Measurements from ENCODE around the gene PTPRN2.

The PTPRN2 gene

GRCh38 chr7:157753713-157754415 is 833.8 kb downstream of the PTPRN2 start:
- WGBS, 2 donors (ENCODE audit: extremely low coverage in 2 of 2, insufficient read length in 2 of 2, insufficient replicate concordance in 1 of 2): no CpG with 5 or more reads among the region's 21 CpGs
- peaks cover 0 to 13% of the 10 kb centered on the region in 2 donors for H3K9me3 ChIP-seq (replicated peaks in 1 of 2; ENCODE audit: control insufficient read depth in 2 of 2, insufficient read depth in 1 of 2, low read depth in 1 of 2, low read length in 2 of 2)
- no peaks in the 10 kb centered on the region for H3K27me3 ChIP-seq (ENCODE audit: control insufficient read depth in 3 of 3, insufficient read depth in 3 of 3, low read depth in 1 of 3, low read length in 3 of 3)
- DNase-seq (ENCODE audit: low spot score): no peak
- no peak overlapping the region for H3K14ac ChIP-seq (ENCODE audit: low read length)
- peaks cover 1% of the 10 kb centered on the region for H3K79me1 ChIP-seq (ENCODE audit: low read depth, low read length)
- H3K9ac ChIP-seq (ENCODE audit: low read depth, low read length, poor library complexity): peak overlapping the region; percentile 12
- no peak overlapping the region for H2BK12ac ChIP-seq (ENCODE audit: low read length)
- H2AFZ ChIP-seq (ENCODE audit: low read length): no peak overlapping the region
- H4K91ac ChIP-seq (ENCODE audit: low read depth, low read length, poor library complexity): no peak overlapping the region
- H3K27ac ChIP-seq (replicated peaks; ENCODE audit: low read length): no peak overlapping the region
- H3K4me1 ChIP-seq (ENCODE audit: control insufficient read depth in 2 of 2, insufficient read depth in 1 of 2, low read depth in 1 of 2, low read length in 2 of 2): no peaks in the 10 kb centered on the region
- peak overlapping the region; percentile 78 for H3K18ac ChIP-seq (ENCODE audit: low read length)
- no peak overlapping the region for H3K4me3 ChIP-seq (ENCODE audit: low read length in 2 of 2)
- H2BK15ac ChIP-seq (ENCODE audit: low read length): peak overlapping the region; percentile 19
- no peaks in the 10 kb centered on the region for H3K36me3 ChIP-seq (replicated peaks in 1 of 2; ENCODE audit: control insufficient read depth in 2 of 2, insufficient read depth in 2 of 2, low read length in 2 of 2)
- peak overlapping the region; percentile 82 for H2AK5ac ChIP-seq (ENCODE audit: low read depth, low read length)
- H3K23ac ChIP-seq (ENCODE audit: low read depth, low read length, poor library complexity): peak overlapping the region; percentile 58
- no peak overlapping the region for H3K4ac ChIP-seq (ENCODE audit: low read length)
- no peak overlapping the region for H3K4me2 ChIP-seq (ENCODE audit: insufficient read depth, low read length, poor library complexity, severe bottlenecking)
- peak overlapping the region; percentile 88 for H2BK5ac ChIP-seq (ENCODE audit: low read length)
- no peak overlapping the region for H2BK120ac ChIP-seq (ENCODE audit: low read depth, low read length)
- no peak overlapping the region for H4K8ac ChIP-seq (ENCODE audit: low read depth, low read length)

GRCh38 chr7:157752832-157753291 is 834.8 kb downstream of the PTPRN2 start:
- no CpG with 5 or more reads among the region's 18 CpGs for WGBS, 2 donors (ENCODE audit: extremely low coverage in 2 of 2, insufficient read length in 2 of 2, insufficient replicate concordance in 1 of 2)
- no peak overlapping the region for H2AFZ ChIP-seq (ENCODE audit: low read length)
- no peak overlapping the region for H3K4me2 ChIP-seq (ENCODE audit: insufficient read depth, low read length, poor library complexity, severe bottlenecking)
- H3K9me3 ChIP-seq (replicated peaks in 1 of 2; ENCODE audit: control insufficient read depth in 2 of 2, insufficient read depth in 1 of 2, low read depth in 1 of 2, low read length in 2 of 2): peaks cover 0 to 13% of the 10 kb centered on the region in 2 donors
- H2BK120ac ChIP-seq (ENCODE audit: low read depth, low read length): no peak overlapping the region
- H3K4ac ChIP-seq (ENCODE audit: low read length): no peak overlapping the region
- no peak overlapping the region for H3K4me3 ChIP-seq (ENCODE audit: low read length in 2 of 2)
- DNase-seq (ENCODE audit: low spot score): no peak
- H2BK15ac ChIP-seq (ENCODE audit: low read length): peak overlapping the region; percentile 17
- H3K9ac ChIP-seq (ENCODE audit: low read depth, low read length, poor library complexity): no peak overlapping the region
- peak overlapping the region; percentile 84 for H3K14ac ChIP-seq (ENCODE audit: low read length)
- no peak overlapping the region for H3K27ac ChIP-seq (replicated peaks; ENCODE audit: low read length)
- peak overlapping the region; percentile 31 for H3K18ac ChIP-seq (ENCODE audit: low read length)
- H2AK5ac ChIP-seq (ENCODE audit: low read depth, low read length): peak overlapping the region; percentile 82
- no peaks in the 10 kb centered on the region for H3K36me3 ChIP-seq (replicated peaks in 1 of 2; ENCODE audit: control insufficient read depth in 2 of 2, insufficient read depth in 2 of 2, low read length in 2 of 2)
- H4K8ac ChIP-seq (ENCODE audit: low read depth, low read length): peak overlapping the region; percentile 65
- no peaks in the 10 kb centered on the region for H3K4me1 ChIP-seq (ENCODE audit: control insufficient read depth in 2 of 2, insufficient read depth in 1 of 2, low read depth in 1 of 2, low read length in 2 of 2)
- peak overlapping the region; percentile 88 for H2BK5ac ChIP-seq (ENCODE audit: low read length)
- H4K91ac ChIP-seq (ENCODE audit: low read depth, low read length, poor library complexity): no peak overlapping the region
- H3K23ac ChIP-seq (ENCODE audit: low read depth, low read length, poor library complexity): peak overlapping the region; percentile 16
- H3K27me3 ChIP-seq (ENCODE audit: control insufficient read depth in 3 of 3, insufficient read depth in 3 of 3, low read depth in 1 of 3, low read length in 3 of 3): no peaks in the 10 kb centered on the region
- H2BK12ac ChIP-seq (ENCODE audit: low read length): peak overlapping the region; percentile 22
- H3K79me1 ChIP-seq (ENCODE audit: low read depth, low read length): peaks cover 1% of the 10 kb centered on the region

DNA sequence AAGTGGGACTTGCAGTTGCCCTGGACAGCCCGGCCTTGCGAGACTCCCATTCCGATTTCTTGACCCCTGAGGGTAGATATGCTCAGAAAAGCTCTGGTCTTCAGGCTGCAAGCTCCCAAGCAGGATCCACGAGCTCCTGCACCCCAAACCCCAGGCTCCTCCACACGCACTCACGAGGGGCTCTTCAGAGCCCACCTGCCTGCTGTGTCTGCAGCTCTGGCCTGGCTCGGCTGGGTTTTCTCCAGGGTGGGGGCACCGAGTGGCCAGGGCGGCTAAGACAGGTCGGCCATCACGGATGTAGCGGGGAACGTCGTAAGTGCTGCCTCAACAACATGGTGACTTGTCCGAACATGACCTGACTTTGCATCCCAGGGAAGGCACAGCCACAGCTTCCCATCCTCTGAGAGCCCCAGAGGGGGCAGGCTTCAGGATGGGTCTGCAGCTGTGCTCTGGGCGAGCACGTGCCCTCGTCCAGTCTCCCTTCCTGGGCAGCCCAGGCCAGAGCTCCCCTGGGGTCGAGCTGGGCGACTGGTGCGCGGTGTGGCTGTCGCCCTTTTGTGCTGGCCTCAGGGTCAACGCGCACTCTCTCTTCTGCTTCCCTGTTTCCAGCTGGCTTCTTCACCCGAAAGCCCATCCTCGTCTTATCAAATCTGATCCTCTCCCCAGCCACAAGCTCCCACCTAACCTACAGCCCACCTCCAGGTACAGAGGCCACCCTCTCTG is 835.5 kb downstream of the PTPRN2 start:
- Histone ChIP-seq H3K9me3 (replicated peaks in 1 of 2; ENCODE audit: control insufficient read depth in 2 of 2, insufficient read depth in 1 of 2, low read depth in 1 of 2, low read length in 2 of 2) (peaks cover 0 to 13% of the 10 kb centered on the region in 2 donors), H3K27ac (replicated peaks; ENCODE audit: low read length) (no peak overlapping the region), H3K27me3 (ENCODE audit: control insufficient read depth in 3 of 3, insufficient read depth in 3 of 3, low read depth in 1 of 3, low read length in 3 of 3) (no peaks in the 10 kb centered on the region), H3K14ac (ENCODE audit: low read length) (peak overlapping the region; percentile 0), H4K91ac (ENCODE audit: low read depth, low read length, poor library complexity) (peak overlapping the region; percentile 93), H2BK12ac (ENCODE audit: low read length) (peak overlapping the region; percentile 30), H2BK120ac (ENCODE audit: low read depth, low read length) (no peak overlapping the region), H3K9ac (ENCODE audit: low read depth, low read length, poor library complexity) (no peak overlapping the region), H3K4me3 (ENCODE audit: low read length in 2 of 2) (no peak overlapping the region), H3K4me1 (ENCODE audit: control insufficient read depth in 2 of 2, insufficient read depth in 1 of 2, low read depth in 1 of 2, low read length in 2 of 2) (no peaks in the 10 kb centered on the region), H3K79me1 (ENCODE audit: low read depth, low read length) (peaks cover 1% of the 10 kb centered on the region), H3K18ac (ENCODE audit: low read length) (peak overlapping the region; percentile 94), H2BK15ac (ENCODE audit: low read length) (peak overlapping the region; percentile 39), H3K36me3 (replicated peaks in 1 of 2; ENCODE audit: control insufficient read depth in 2 of 2, insufficient read depth in 2 of 2, low read length in 2 of 2) (no peaks in the 10 kb centered on the region), H2AFZ (ENCODE audit: low read length) (no peak overlapping the region), H4K8ac (ENCODE audit: low read depth, low read length) (no peak overlapping the region), H3K4ac (ENCODE audit: low read length) (no peak overlapping the region), H3K4me2 (ENCODE audit: insufficient read depth, low read length, poor library complexity, severe bottlenecking) (no peak overlapping the region), H3K23ac (ENCODE audit: low read depth, low read length, poor library complexity) (peak overlapping the region; percentile 16), H2BK5ac (ENCODE audit: low read length) (peak overlapping the region; percentile 42), H2AK5ac (ENCODE audit: low read depth, low read length) (peak overlapping the region; percentile 8)
- no CpG with 5 or more reads among the region's 27 CpGs for whole genome bisulfite sequencing, 2 donors (ENCODE audit: extremely low coverage in 2 of 2, insufficient read length in 2 of 2, insufficient replicate concordance in 1 of 2)
- no peak for DNase-seq (ENCODE audit: low spot score)

DNA sequence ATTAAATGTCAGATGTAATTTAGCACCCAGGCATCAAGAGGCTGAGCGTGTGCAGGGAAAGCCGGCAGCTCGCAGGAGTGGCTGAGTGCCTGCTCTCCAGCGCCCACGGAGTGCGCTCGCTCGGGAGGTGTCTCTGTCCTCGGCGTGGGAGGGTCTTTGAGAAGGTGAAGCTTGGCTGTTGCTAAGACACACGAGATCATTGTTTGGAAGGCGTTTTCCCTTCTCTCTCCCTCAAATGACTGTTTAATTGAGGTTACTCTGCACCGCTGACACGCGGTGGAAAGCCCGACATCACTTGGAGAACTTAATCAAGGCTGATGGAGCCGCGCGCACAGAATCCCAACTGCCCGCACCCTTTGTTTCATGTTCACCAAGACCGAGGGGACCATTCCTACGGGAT is 836.2 kb downstream of the PTPRN2 start:
- H3K23ac ChIP-seq (ENCODE audit: low read depth, low read length, poor library complexity): no peak overlapping the region
- no CpG with 5 or more reads among the region's 22 CpGs for WGBS, 2 donors (ENCODE audit: extremely low coverage in 2 of 2, insufficient read length in 2 of 2, insufficient replicate concordance in 1 of 2)
- no peaks in the 10 kb centered on the region for H3K27me3 ChIP-seq (ENCODE audit: control insufficient read depth in 3 of 3, insufficient read depth in 3 of 3, low read depth in 1 of 3, low read length in 3 of 3)
- H3K9ac ChIP-seq (ENCODE audit: low read depth, low read length, poor library complexity): no peak overlapping the region
- peak overlapping the region; percentile 39 for H2BK15ac ChIP-seq (ENCODE audit: low read length)
- H4K91ac ChIP-seq (ENCODE audit: low read depth, low read length, poor library complexity): no peak overlapping the region
- H2AK5ac ChIP-seq (ENCODE audit: low read depth, low read length): no peak overlapping the region
- H3K14ac ChIP-seq (ENCODE audit: low read length): peak overlapping the region; percentile 89
- H2BK120ac ChIP-seq (ENCODE audit: low read depth, low read length): no peak overlapping the region
- no peak for DNase-seq (ENCODE audit: low spot score)
- no peaks in the 10 kb centered on the region for H3K79me1 ChIP-seq (ENCODE audit: low read depth, low read length)
- H3K4me1 ChIP-seq (ENCODE audit: control insufficient read depth in 2 of 2, insufficient read depth in 1 of 2, low read depth in 1 of 2, low read length in 2 of 2): no peaks in the 10 kb centered on the region
- H3K18ac ChIP-seq (ENCODE audit: low read length): peak overlapping the region; percentile 11
- no peak overlapping the region for H4K8ac ChIP-seq (ENCODE audit: low read depth, low read length)
- no peak overlapping the region for H2BK12ac ChIP-seq (ENCODE audit: low read length)
- no peak overlapping the region for H3K4ac ChIP-seq (ENCODE audit: low read length)
- H3K27ac ChIP-seq (replicated peaks; ENCODE audit: low read length): no peak overlapping the region
- H3K36me3 ChIP-seq (replicated peaks in 1 of 2; ENCODE audit: control insufficient read depth in 2 of 2, insufficient read depth in 2 of 2, low read length in 2 of 2): no peaks in the 10 kb centered on the region
- H3K9me3 ChIP-seq (replicated peaks in 1 of 2; ENCODE audit: control insufficient read depth in 2 of 2, insufficient read depth in 1 of 2, low read depth in 1 of 2, low read length in 2 of 2): peaks cover 0 to 13% of the 10 kb centered on the region in 2 donors
- no peak overlapping the region for H2BK5ac ChIP-seq (ENCODE audit: low read length)
- H2AFZ ChIP-seq (ENCODE audit: low read length): no peak overlapping the region
- H3K4me2 ChIP-seq (ENCODE audit: insufficient read depth, low read length, poor library complexity, severe bottlenecking): no peak overlapping the region
- no peak overlapping the region for H3K4me3 ChIP-seq (ENCODE audit: low read length in 2 of 2)
